Stimulated activated naive CD8-positive, alpha-beta T cell treated with anti-CD3 and anti-CD28 coated beads, Interleukin-15, amount 100 ng/mL, for 72 hours (primary cell): Measurements from ENCODE around the gene ETNK2.
"Not testable (repeated sequence)": the region's sequence is repeated elsewhere in the genome, so short reads cannot be mapped to it uniquely, and the experiment has no call there.

Experiments used
- ATAC-seq: fragments of 150-1000 bp; cut with Tn5 transposase; 2 replicates; pipeline ENCODE4 v1.10.0; 2021; ENCODE audit warnings: mild to moderate bottlenecking, moderate library complexity
- DNase-seq, 2 donors: peaks; one replicate each; pipeline ENCODE4 v3.0.0; 2021 to 2022
- H3K27ac Mint-ChIP-seq, 2 donors: one replicate each; pipeline ENCODE4 v1.8.0; 2022; ENCODE audit warnings: mild to moderate bottlenecking in 2 of 2, mixed read lengths in 2 of 2, moderate library complexity in 2 of 2
- H3K27me3 Mint-ChIP-seq: one replicate; pipeline ENCODE4 v1.8.0; 2022; ENCODE audit warnings: mixed read lengths
- H3K4me1 Mint-ChIP-seq: one replicate; pipeline ENCODE4 v1.8.0; 2022; ENCODE audit warnings: mild to moderate bottlenecking, mixed read lengths
- H3K4me3 Mint-ChIP-seq, 2 donors: one replicate each; pipeline ENCODE4 v1.8.0; 2022; ENCODE audit warnings: mild to moderate bottlenecking in 2 of 2, mixed read lengths in 2 of 2, moderate library complexity in 1 of 2
- H3K9me3 Mint-ChIP-seq, 2 donors: one replicate each; pipeline ENCODE4 v1.8.0; 2022; ENCODE audit warnings: mixed read lengths in 2 of 2

The ETNK2 gene

GRCh38 chr1:204105131-204105515 lies 46.7 kb downstream of the ETNK2 start:
- Mint-ChIP-seq H3K4me1 (peaks cover 35% of the 10 kb centered on the region), H3K4me3 (peak overlapping the region; percentile 15 to 50), H3K27me3 (no peaks in the 10 kb centered on the region), H3K27ac (peak overlapping the region; percentile 56 to 77), H3K9me3 (no peaks in the 10 kb centered on the region)
- ATAC-seq (no peak), DNase-seq (no peak)

- Mint-ChIP-seq H3K27ac (peak overlapping the region; percentile 56 to 77), H3K4me1 (peaks cover 35% of the 10 kb centered on the region), H3K9me3 (no peaks in the 10 kb centered on the region), H3K27me3 (no peaks in the 10 kb centered on the region), H3K4me3 (peak overlapping the region; percentile 15 to 50)
- ATAC-seq (peak; percentile 68), DNase-seq (peak in 1 of 2 donors; percentile 26)
These were observed 47.3 kb downstream of the ETNK2 start for GRCh38 chr1:204104331-204105130.

- H3K4me3 Mint-ChIP-seq, result no peak overlapping the region
- peaks cover 35% of the 10 kb centered on the region for H3K4me1 Mint-ChIP-seq
- no peak overlapping the region for H3K27ac Mint-ChIP-seq
- no peaks in the 10 kb centered on the region for H3K9me3 Mint-ChIP-seq
- ATAC-seq (no peak), DNase-seq (no peak)
- H3K27me3 Mint-ChIP-seq, result no peaks in the 10 kb centered on the region
These were observed 48.5 kb downstream of the ETNK2 start for GRCh38 chr1:204103431-204103741.

GRCh38 chr1:204102739-204103430 lies 49.0 kb downstream of the ETNK2 start:
- Mint-ChIP-seq H3K4me1 (peaks cover 35% of the 10 kb centered on the region), H3K9me3 (no peaks in the 10 kb centered on the region), H3K4me3 (peak overlapping the region; percentile 31 to 53), H3K27me3 (no peaks in the 10 kb centered on the region), H3K27ac (peak overlapping the region in 1 of 2 donors; percentile 79)
- no peak for DNase-seq
- ATAC-seq, result peak; percentile 11

- peak overlapping the region; percentile 31 to 54 for H3K27ac Mint-ChIP-seq
- H3K27me3 Mint-ChIP-seq, result no peaks in the 10 kb centered on the region
- ATAC-seq (peak; percentile 31), DNase-seq (peak in 1 of 2 donors; percentile 21)
- H3K4me1 Mint-ChIP-seq, result peaks cover 35% of the 10 kb centered on the region
- H3K4me3 Mint-ChIP-seq, result peak overlapping the region; percentile 53 to 76
- H3K9me3 Mint-ChIP-seq, result no peaks in the 10 kb centered on the region
These were observed 49.7 kb downstream of the ETNK2 start for GRCh38 chr1:204102029-204102611.

GRCh38 chr1:204099754-204100153 lies 52.1 kb downstream of the ETNK2 start:
- not testable (repeated sequence) for H3K9me3 Mint-ChIP-seq, H3K4me3 Mint-ChIP-seq

GRCh38 chr1:204098683-204099082 lies 53.2 kb downstream of the ETNK2 start:
- H3K4me1 Mint-ChIP-seq, result peaks cover 18% of the 10 kb centered on the region
- H3K4me3 Mint-ChIP-seq, result no peak overlapping the region
- H3K9me3 Mint-ChIP-seq, result no peaks in the 10 kb centered on the region
- no peak for ATAC-seq
- DNase-seq, result no peak
- peak overlapping the region in 1 of 2 donors; percentile 87 for H3K27ac Mint-ChIP-seq
- H3K27me3 Mint-ChIP-seq, result no peaks in the 10 kb centered on the region

More at GRCh38 chr1:204099754-204100153, 52.1 kb downstream of the ETNK2 start:
- H3K27ac Mint-ChIP-seq, ATAC-seq, DNase-seq, H3K27me3 Mint-ChIP-seq: not testable (repeated sequence)
- peaks cover 29% of the 10 kb centered on the region for H3K4me1 Mint-ChIP-seq

- no peak for DNase-seq
- Mint-ChIP-seq H3K4me3 (no peak overlapping the region), H3K27me3 (no peaks in the 10 kb centered on the region), H3K4me1 (peaks cover under 1% of the 10 kb centered on the region), H3K9me3 (no peaks in the 10 kb centered on the region), H3K27ac (no peak overlapping the region)
- no peak for ATAC-seq
These were observed 54.9 kb downstream of the ETNK2 start for GRCh38 chr1:204096931-204097330.

GRCh38 chr1:204094856-204095634 lies 56.8 kb downstream of the ETNK2 start:
- DNase-seq, result no peak
- ATAC-seq, result no peak
- no peak overlapping the region for H3K4me3 Mint-ChIP-seq
- H3K27ac Mint-ChIP-seq, result peak overlapping the region in 1 of 2 donors; percentile 61
- H3K9me3 Mint-ChIP-seq, result no peaks in the 10 kb centered on the region
- no peaks in the 10 kb centered on the region for H3K27me3 Mint-ChIP-seq
- H3K4me1 Mint-ChIP-seq, result no peaks in the 10 kb centered on the region

GRCh38 chr1:204094313-204094729 lies 57.5 kb downstream of the ETNK2 start:
- H3K27me3 Mint-ChIP-seq, result no peaks in the 10 kb centered on the region
- H3K4me3 Mint-ChIP-seq, result no peak overlapping the region
- DNase-seq (no peak), ATAC-seq (no peak)
- H3K4me1 Mint-ChIP-seq, result no peaks in the 10 kb centered on the region
- no peaks in the 10 kb centered on the region for H3K9me3 Mint-ChIP-seq
- no peak overlapping the region for H3K27ac Mint-ChIP-seq

GRCh38 chr1:204093781-204094180 lies 58.1 kb downstream of the ETNK2 start:
- no peak overlapping the region for H3K4me3 Mint-ChIP-seq
- ATAC-seq (no peak), DNase-seq (no peak)
- H3K27ac Mint-ChIP-seq, result no peak overlapping the region
- H3K27me3 Mint-ChIP-seq, result no peaks in the 10 kb centered on the region
- H3K4me1 Mint-ChIP-seq, result no peaks in the 10 kb centered on the region
- no peaks in the 10 kb centered on the region for H3K9me3 Mint-ChIP-seq

GRCh38 chr1:204093421-204093717 lies 58.5 kb downstream of the ETNK2 start:
- Mint-ChIP-seq H3K27me3 (no peaks in the 10 kb centered on the region), H3K4me1 (no peaks in the 10 kb centered on the region), H3K9me3 (no peaks in the 10 kb centered on the region), H3K27ac (no peak overlapping the region), H3K4me3 (no peak overlapping the region)
- ATAC-seq (no peak), DNase-seq (no peak)

- DNase-seq (no peak), ATAC-seq (no peak)
- no peaks in the 10 kb centered on the region for H3K27me3 Mint-ChIP-seq
- no peaks in the 10 kb centered on the region for H3K4me1 Mint-ChIP-seq
- H3K9me3 Mint-ChIP-seq, result no peaks in the 10 kb centered on the region
- H3K27ac Mint-ChIP-seq, result no peak overlapping the region
- H3K4me3 Mint-ChIP-seq, result no peak overlapping the region
These were observed 59.0 kb downstream of the ETNK2 start for GRCh38 chr1:204092632-204093420.

GRCh38 chr1:204091787-204092312 lies 60.0 kb downstream of the ETNK2 start:
- Mint-ChIP-seq H3K27me3 (no peaks in the 10 kb centered on the region), H3K4me3 (no peak overlapping the region), H3K27ac (no peak overlapping the region), H3K4me1 (no peaks in the 10 kb centered on the region), H3K9me3 (no peaks in the 10 kb centered on the region)
- ATAC-seq, result no peak
- DNase-seq, result no peak

- H3K4me3 Mint-ChIP-seq, result no peak overlapping the region
- ATAC-seq (no peak), DNase-seq (no peak)
- H3K27ac Mint-ChIP-seq, result no peak overlapping the region
- no peaks in the 10 kb centered on the region for H3K4me1 Mint-ChIP-seq
- no peaks in the 10 kb centered on the region for H3K27me3 Mint-ChIP-seq
- no peaks in the 10 kb centered on the region for H3K9me3 Mint-ChIP-seq
These were observed 60.8 kb downstream of the ETNK2 start for GRCh38 chr1:204091066-204091465.
